Neural progenitor cell (in vitro differentiated cells): ENCODE measurements around the gene CAPSL.

Experiments
- CTCF ChIP-seq: fragments of 200-600 bp; sonication (generic); IDR thresholded peaks from 2 replicates; pipeline ENCODE4 v1.5.1; 2017; ENCODE audit warnings: antibody characterized with exemption, mild to moderate bottlenecking
- EZH2phosphoT487 ChIP-seq: fragments of 200-600 bp; sonication (generic); IDR thresholded peaks from 2 replicates; pipeline ENCODE4 v1.6.1; 2017; ENCODE audit warnings: antibody characterized with exemption

- TF ChIP-seq CTCF (no peak), EZH2phosphoT487 (no peak)
These were observed 77.7 kb downstream of the CAPSL start for GRCh38 chr5:35860686-35861085.
